Endometrial microvascular endothelial cells (primary cell): ENCODE results near the gene SPTBN5. TPM values are rescaled to one million over a fixed set of nuclear protein-coding genes. Genes with fewer than 3 reads are reported as not detected.

ENCODE experiments used
- in situ Hi-C: cut with HindIII; loops from 2 replicates; pipeline ENCODE4 v1.10.0; 2017; ENCODE audit warnings: low sequenced_read_pairs, low pct_unique_long_range_greater_than_20kb; ENCODE audit errors: inconsistent ontology term
- total RNA-seq: library from RNA; depleted of rRNA; stranded (reverse); fragments of >200 nt; gene quantifications from one replicate; pipeline ENCODE4 v1.2.3, GENCODE V29; 2015; ENCODE audit errors: inconsistent ontology term

Gene SPTBN5
- total RNA-seq = 3.1 TPM

GRCh38 chr15:41893422-41894250, at the start of gene SPTBN5:
Gene SPTBN5 (minus strand): TSS chr15:41894053. CDS start chr15:41893497, 556 bp downstream.
- in situ Hi-C loops = no loop called here

GRCh38 chr15:41942886-41943285, 49.0 kb upstream of the SPTBN5 start:
- in situ Hi-C loops = no loop called here

GRCh38 chr15:41941644-41942415, 48.0 kb upstream of the SPTBN5 start:
- in situ Hi-C loops = no loop called here

- in situ Hi-C loops = no loop called here
These were observed 46.6 kb upstream of the SPTBN5 start for GRCh38 chr15:41940441-41940857.

- in situ Hi-C loops = no loop called here
These were observed 46.1 kb upstream of the SPTBN5 start for GRCh38 chr15:41939986-41940385.

GRCh38 chr15:41937568-41937923, 43.7 kb upstream of the SPTBN5 start:
- in situ Hi-C loops = no loop called here

- in situ Hi-C loops = no loop called here
These were observed 43.1 kb upstream of the SPTBN5 start for GRCh38 chr15:41936649-41937567.

GRCh38 chr15:41936155-41936554, 42.3 kb upstream of the SPTBN5 start:
- in situ Hi-C loops = no loop called here

- in situ Hi-C loops = no loop called here
These were observed 41.7 kb upstream of the SPTBN5 start for GRCh38 chr15:41935566-41936020.

GRCh38 chr15:41934843-41935242, 41.0 kb upstream of the SPTBN5 start:
- in situ Hi-C loops = no loop called here

GRCh38 chr15:41933771-41934170, 39.9 kb upstream of the SPTBN5 start:
- in situ Hi-C loops = no loop called here

- in situ Hi-C loops = no loop called here
These were observed 39.5 kb upstream of the SPTBN5 start for GRCh38 chr15:41933326-41933725.

GRCh38 chr15:41932511-41933289, 38.8 kb upstream of the SPTBN5 start:
- in situ Hi-C loops = no loop called here

- in situ Hi-C loops = no loop called here
These were observed 38.2 kb upstream of the SPTBN5 start for GRCh38 chr15:41932101-41932500.

GRCh38 chr15:41930867-41931222, 37.0 kb upstream of the SPTBN5 start:
- in situ Hi-C loops = no loop called here

GRCh38 chr15:41930221-41930866, 36.5 kb upstream of the SPTBN5 start:
- in situ Hi-C loops = no loop called here

GRCh38 chr15:41928637-41929620, 35.1 kb upstream of the SPTBN5 start:
- in situ Hi-C loops = no loop called here
